SK-N-SH (cell line): ENCODE measurements around the gene MRTFB. TPM values are rescaled to one million over a fixed set of nuclear protein-coding genes. Genes with fewer than 3 reads are reported as not detected.

ENCODE experiments used
- CTCF ChIA-PET: fragments of 300-600, 350-600 bp; formaldehyde crosslinking; extraction: SDS; loops from one replicate; lab custom pipeline; 2021; lab: Yijun Ruan, JAX
- POLR2A ChIA-PET: fragments of 350-600 bp; sonication (Branson Sonifier 250); formaldehyde crosslinking; extraction: SDS; loops from one replicate; lab custom pipeline; 2020; ENCODE audit warnings: antibody characterized with exemption, inconsistent platforms; lab: Yijun Ruan, JAX
- DNase-seq: peaks from one replicate; pipeline ENCODE4 v3.0.0; 2012
- H2AFZ ChIP-seq: fragments of 200-600 bp; sonication (generic); 2 replicates; pipeline ENCODE4 v1.8.1; 2016; ENCODE audit warnings: antibody characterized with exemption, mild to moderate bottlenecking, low read depth
- H3F3A ChIP-seq: fragments of 200-600 bp; sonication (generic); replicated peaks from 2 replicates; pipeline ENCODE3; 2016; ENCODE audit warnings: antibody characterized with exemption, mild to moderate bottlenecking; ENCODE audit not compliant: insufficient read depth
- H3K27ac ChIP-seq, 2 experiments: fragments of 200-500 bp in 1 of 2; fragments of 200-600 bp in 1 of 2; sonication (Bioruptor generic) in 1 of 2; sonication (generic), shearing (Covaris generic) in 1 of 2; 2 replicates each; pipeline versions ENCODE4 v1.5.1 to v1.6.1; 2014 to 2016; ENCODE audit warnings: low read depth in 2 of 2, inconsistent platforms in 1 of 2, low read length in 1 of 2, mild to moderate bottlenecking in 1 of 2, mixed read lengths in 1 of 2
- H3K27me3 ChIP-seq: fragments of 200-600 bp; sonication (generic), shearing (Covaris generic); 2 replicates; pipeline ENCODE4 v1.6.1; 2016; ENCODE audit warnings: mixed run types; ENCODE audit not compliant: insufficient read depth
- H3K36me3 ChIP-seq, 2 experiments: fragments of 200-500 bp in 1 of 2; fragments of 200-600 bp in 1 of 2; sonication (Bioruptor generic) in 1 of 2; sonication (generic) in 1 of 2; replicated peaks in 1 of 2; 2 replicates each; pipeline versions ENCODE3 to v1.5.1; 2014 to 2016; ENCODE audit warnings: low read length in 1 of 2, mild to moderate bottlenecking in 1 of 2; ENCODE audit not compliant: insufficient read depth in 2 of 2, control insufficient read depth in 1 of 2
- H3K4me1 ChIP-seq, 2 experiments: fragments of 200-500 bp in 1 of 2; fragments of 200-600 bp in 1 of 2; sonication (Bioruptor generic) in 1 of 2; sonication (generic), shearing (Covaris generic) in 1 of 2; 2 replicates each; pipeline versions ENCODE4 v1.5.1 to v1.6.1; 2014 to 2016; ENCODE audit warnings: low read depth in 1 of 2, low read length in 1 of 2, mixed run types in 1 of 2; ENCODE audit not compliant: insufficient read depth in 2 of 2, control insufficient read depth in 1 of 2
- H3K4me2 ChIP-seq: fragments of 200-600 bp; sonication (generic), shearing (Covaris generic); 2 replicates; pipeline ENCODE4 v1.6.1; 2017; ENCODE audit warnings: mixed run types
- H3K4me3 ChIP-seq, 2 experiments: fragments of 200-500 bp in 1 of 2; fragments of 200-600 bp in 1 of 2; sonication (Bioruptor generic) in 1 of 2; sonication (generic), shearing (Covaris generic) in 1 of 2; 2 replicates each; pipeline versions ENCODE4 v1.5.1 to v1.8.1; 2014 to 2016; ENCODE audit warnings: low read depth in 2 of 2, inconsistent platforms in 1 of 2, low read length in 1 of 2, mild to moderate bottlenecking in 1 of 2, mixed read lengths in 1 of 2, moderate library complexity in 1 of 2
- H3K79me2 ChIP-seq: fragments of 200-600 bp; sonication (generic); 2 replicates; pipeline ENCODE4 v1.8.1; 2017; ENCODE audit warnings: mild to moderate bottlenecking; ENCODE audit not compliant: insufficient read depth
- H3K9ac ChIP-seq: fragments of 200-600 bp; sonication (generic); 2 replicates; pipeline ENCODE4 v1.6.1; 2017; ENCODE audit warnings: mixed run types
- H3K9me2 ChIP-seq: fragments of 200-600 bp; sonication (generic); 2 replicates; pipeline ENCODE4 v1.6.1; 2017; ENCODE audit warnings: mixed run types
- H3K9me3 ChIP-seq: fragments of 200-600 bp; sonication (generic); 2 replicates; pipeline ENCODE4 v1.6.1; 2017; ENCODE audit warnings: mixed run types, mild to moderate bottlenecking, moderate library complexity
- H4K20me1 ChIP-seq: fragments of 200-600 bp; sonication (generic); 2 replicates; pipeline ENCODE4 v1.6.1; 2017; ENCODE audit warnings: mild to moderate bottlenecking, mixed run types; ENCODE audit not compliant: insufficient read depth
- CHD2 ChIP-seq: fragments of 150-350 bp; IDR thresholded peaks from 2 replicates; pipeline ENCODE4 v1.6.1; 2018; ENCODE audit warnings: low read length; ENCODE audit not compliant: partially characterized antibody
- EP300 ChIP-seq, 2 experiments: IDR thresholded peaks; 2 replicates each; pipeline versions ENCODE4 v1.4.0 to v1.6.1; 2012; ENCODE audit warnings: borderline replicate concordance in 1 of 2, low read depth in 1 of 2, low read length in 1 of 2
- EZH2phosphoT487 ChIP-seq: fragments of 200-600 bp; sonication (generic); IDR thresholded peaks from 2 replicates; pipeline ENCODE4 v1.6.1; 2017; ENCODE audit warnings: low read depth, mixed run types, mild to moderate bottlenecking, antibody characterized with exemption, moderate library complexity, borderline replicate concordance
- FOXJ3 ChIP-seq: sonication (generic); formaldehyde crosslinking; IDR thresholded peaks from 2 replicates; pipeline ENCODE4 v1.5.1; 2020; ENCODE audit warnings: mild to moderate bottlenecking, missing genetic modification reagents
- FOXM1 ChIP-seq: IDR thresholded peaks from 2 replicates; pipeline ENCODE4 v1.4.0; 2012; ENCODE audit warnings: low read depth, mild to moderate bottlenecking
- GATA2 ChIP-seq: sonication (generic); formaldehyde crosslinking; IDR thresholded peaks from 2 replicates; pipeline ENCODE4 v1.5.0; 2020; ENCODE audit warnings: mild to moderate bottlenecking, missing genetic modification reagents
- NFIC ChIP-seq: IDR thresholded peaks from 2 replicates; pipeline ENCODE4 v1.4.0; 2012; ENCODE audit warnings: borderline replicate concordance
- POLR2AphosphoS5 ChIP-seq: IDR thresholded peaks from 2 replicates; pipeline ENCODE4 v1.6.1; 2012; ENCODE audit warnings: low read depth, low read length
- RXRA ChIP-seq: IDR thresholded peaks from 2 replicates; pipeline ENCODE4 v1.4.0; 2012; ENCODE audit warnings: low read depth, mild to moderate bottlenecking, borderline replicate concordance
- SIN3A ChIP-seq: IDR thresholded peaks from 2 replicates; pipeline ENCODE4 v1.6.1; 2012; ENCODE audit warnings: low read depth, mild to moderate bottlenecking, low read length, moderate library complexity, borderline replicate concordance
- SMC3 ChIP-seq: IDR thresholded peaks from 2 replicates; pipeline ENCODE4 v1.6.1; 2012; ENCODE audit warnings: low read depth, low read length, improper control_type of control experiment
- TAF1 ChIP-seq: IDR thresholded peaks from 2 replicates; pipeline ENCODE4 v1.6.1; 2012; ENCODE audit warnings: low read depth, mild to moderate bottlenecking, low read length, moderate library complexity, borderline replicate concordance
- TEAD4 ChIP-seq: IDR thresholded peaks from 2 replicates; pipeline ENCODE4 v1.4.0; 2012; ENCODE audit warnings: mild to moderate bottlenecking, borderline replicate concordance; ENCODE audit not compliant: insufficient read depth
- WGBS: methylation state at CpG from one replicate; pipeline ENCODE4 v1.1.6; 2017; ENCODE audit warnings: low lambda C conversion rate; 5-methylcytosine and 5-hydroxymethylcytosine counted together
- polyA plus RNA-seq, 3 experiments: library from polyadenylated mRNA; depleted of rRNA; stranded (reverse); fragments of >200 nt; gene quantifications; 2 replicates each; pipeline ENCODE4 v1.2.3, GENCODE V29; 2012
- TF ChIP-seq, protein P1 (sequence below): fragments of 200-600 bp; sonication (generic); IDR thresholded peaks from 2 replicates; pipeline ENCODE4 v1.6.1; 2017; ENCODE audit warnings: antibody characterized with exemption, mild to moderate bottlenecking, moderate library complexity
- TF ChIP-seq, protein P2 (sequence below): fragments of 150-350 bp; IDR thresholded peaks from 2 replicates; pipeline ENCODE4 v1.6.1; 2016; ENCODE audit warnings: mild to moderate bottlenecking, low read depth, low read length

The MRTFB gene
- polyA plus RNA-seq, 1 of the 3 experiments (the other 2 are of a cell fraction) = 3.3 TPM

DNA sequence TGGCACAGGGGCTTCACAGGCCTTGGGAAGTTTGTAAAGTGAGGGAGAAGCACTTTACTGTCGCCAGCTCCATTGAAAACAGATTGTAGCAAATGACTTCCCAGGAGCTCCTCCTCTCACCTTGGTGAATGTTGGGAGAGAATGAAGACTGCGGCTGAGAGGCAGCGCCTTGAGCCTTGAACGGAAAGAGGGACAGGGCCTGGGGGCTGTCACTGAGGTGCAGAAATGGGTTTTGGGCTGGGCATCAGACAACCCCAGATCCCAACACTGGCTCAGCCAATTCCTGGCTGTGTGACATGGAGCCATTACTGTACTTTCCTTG lies 603 bp upstream of the MRTFB start:
- no peak for DNase-seq
- Histone ChIP-seq H3K36me3 (no peaks in the 10 kb centered on the region), H3F3A (no peaks in the 10 kb centered on the region), H3K4me2 (peak overlapping the region; percentile 92; the same call in 1 of the 2 replicates), H3K27me3 (no peaks in the 10 kb centered on the region), H3K4me1 (peaks cover 0 to 7% of the 10 kb centered on the region in 2 experiments; a peak in 2 of 4 replicates), H3K4me3 (peak overlapping the region; percentile 78 to 82), H4K20me1 (no peaks in the 10 kb centered on the region), H3K79me2 (peaks cover 30% of the 10 kb centered on the region), H3K9ac (peak overlapping the region; percentile 89; the same call in 1 of the 2 replicates), H3K27ac (peak overlapping the region in 1 of 2 experiments; percentile 88; a peak in 1 of 4 replicates), H3K9me3 (no peaks in the 10 kb centered on the region), H3K9me2 (no peaks in the 10 kb centered on the region), H2AFZ (peak overlapping the region; percentile 95)
- CTCF ChIA-PET = interaction anchor here (1.0 kb wide), 2 partner anchors 147 to 179 kb away, joined by 3 read pairs; no protein-coding TSS in a partner anchor
- POLR2A ChIA-PET = interaction anchor here (0.6 kb wide), 2 partner anchors 81 to 1254 kb away, joined by 3 read pairs; no protein-coding TSS in a partner anchor
- TF ChIP-seq, protein P1, sequence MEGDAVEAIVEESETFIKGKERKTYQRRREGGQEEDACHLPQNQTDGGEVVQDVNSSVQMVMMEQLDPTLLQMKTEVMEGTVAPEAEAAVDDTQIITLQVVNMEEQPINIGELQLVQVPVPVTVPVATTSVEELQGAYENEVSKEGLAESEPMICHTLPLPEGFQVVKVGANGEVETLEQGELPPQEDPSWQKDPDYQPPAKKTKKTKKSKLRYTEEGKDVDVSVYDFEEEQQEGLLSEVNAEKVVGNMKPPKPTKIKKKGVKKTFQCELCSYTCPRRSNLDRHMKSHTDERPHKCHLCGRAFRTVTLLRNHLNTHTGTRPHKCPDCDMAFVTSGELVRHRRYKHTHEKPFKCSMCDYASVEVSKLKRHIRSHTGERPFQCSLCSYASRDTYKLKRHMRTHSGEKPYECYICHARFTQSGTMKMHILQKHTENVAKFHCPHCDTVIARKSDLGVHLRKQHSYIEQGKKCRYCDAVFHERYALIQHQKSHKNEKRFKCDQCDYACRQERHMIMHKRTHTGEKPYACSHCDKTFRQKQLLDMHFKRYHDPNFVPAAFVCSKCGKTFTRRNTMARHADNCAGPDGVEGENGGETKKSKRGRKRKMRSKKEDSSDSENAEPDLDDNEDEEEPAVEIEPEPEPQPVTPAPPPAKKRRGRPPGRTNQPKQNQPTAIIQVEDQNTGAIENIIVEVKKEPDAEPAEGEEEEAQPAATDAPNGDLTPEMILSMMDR = no peak
- no peak for TF ChIP-seq GATA2
- 98% methylated on average over 4 of the region's 4 CpGs for WGBS

DNA sequence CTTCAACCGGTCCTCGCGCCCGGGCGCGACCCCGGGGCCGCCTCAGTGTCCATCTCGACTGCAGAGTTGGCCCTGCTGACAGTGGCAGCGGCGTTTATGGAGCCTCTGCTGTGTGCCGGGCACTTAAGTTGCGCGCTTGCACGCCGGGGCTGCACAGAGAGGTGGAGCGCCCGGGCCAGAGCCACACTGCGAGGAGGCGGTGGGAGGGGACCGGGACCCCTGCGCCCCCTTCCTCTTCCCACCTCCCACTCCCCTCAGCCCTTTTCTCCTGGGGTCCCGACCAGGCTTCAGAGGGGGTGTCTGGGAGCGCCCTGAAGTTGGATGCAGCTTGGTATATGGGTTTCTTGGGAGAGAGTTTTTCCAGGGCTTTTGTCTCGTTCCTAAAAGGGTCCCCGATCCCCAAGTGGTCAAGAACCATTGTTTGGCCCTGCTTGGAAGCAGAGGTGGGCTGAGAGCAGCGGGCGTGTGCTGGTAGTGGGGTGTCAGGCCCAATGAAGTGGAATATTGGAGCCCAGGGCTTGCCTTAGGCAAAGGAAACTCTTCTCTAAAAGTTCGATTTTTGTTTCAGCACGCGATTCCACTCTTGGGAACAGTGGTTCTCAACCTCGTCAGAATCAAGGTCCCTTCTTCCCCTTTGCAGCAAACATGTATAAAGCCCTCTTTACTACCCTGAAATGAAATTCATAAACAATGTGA lies 605 bp downstream of the MRTFB start:
- WGBS = 12% methylated on average over 15 of the region's 32 CpGs

DNA sequence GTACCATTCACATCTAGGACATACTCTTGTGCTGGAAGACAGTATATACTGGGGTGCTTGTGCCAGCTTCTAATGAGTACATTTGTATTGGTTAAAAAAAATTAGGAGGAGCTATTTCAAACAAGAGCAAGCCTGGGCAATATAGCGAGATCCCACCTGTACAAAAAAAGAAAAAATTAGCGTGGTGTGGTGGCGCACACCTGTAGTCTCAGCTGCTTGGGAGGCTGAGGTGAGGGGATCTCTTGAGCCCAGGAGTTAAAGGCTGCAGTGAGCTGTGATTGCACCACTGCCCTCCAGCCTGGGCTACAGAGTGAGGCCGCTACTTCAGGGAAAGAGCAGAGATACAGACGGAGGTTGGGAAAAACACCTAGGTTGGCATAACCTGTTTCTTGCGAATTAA lies 1.2 kb downstream of the MRTFB start:
- WGBS = 98% methylated on average over 6 of the region's 6 CpGs

More for the DNA sequence above, 605 bp downstream of the MRTFB start:
- H3K79me2 ChIP-seq = peaks cover 30% of the 10 kb centered on the region
- no peak for DNase-seq
- H2AFZ ChIP-seq = peak overlapping the region; percentile 95
- H3K4me2 ChIP-seq = peak overlapping the region; percentile 92
- POLR2A ChIA-PET = no interaction called here
- peaks cover 0 to 1% of the 10 kb centered on the region in 2 experiments for H3K36me3 ChIP-seq
- no peaks in the 10 kb centered on the region for H4K20me1 ChIP-seq
- peak overlapping the region; percentile 89 for H3K9ac ChIP-seq
- H3K9me3 ChIP-seq = no peaks in the 10 kb centered on the region
- no peak for TF ChIP-seq TAF1
- TF ChIP-seq GATA2 = no peak
- no peak for TF ChIP-seq FOXJ3 (CRISPR knock-in tag)
- TF ChIP-seq EZH2phosphoT487 = no peak
- TF ChIP-seq POLR2AphosphoS5 = no peak
- no peak for TF ChIP-seq RXRA
- no peak for TF ChIP-seq NFIC
- no peak for TF ChIP-seq SMC3
- TF ChIP-seq TEAD4 = no peak
- no peak for TF ChIP-seq CHD2
- H3K4me3 ChIP-seq = peak overlapping the region; percentile 78 to 82
- no peaks in the 10 kb centered on the region for H3F3A ChIP-seq
- peak overlapping the region; percentile 13 to 88; a peak in 3 of 4 replicates for H3K27ac ChIP-seq
- H3K27me3 ChIP-seq = no peaks in the 10 kb centered on the region
- CTCF ChIA-PET = interaction anchor here (1.5 kb wide), 1 partner anchor 148 kb away, joined by 3 read pairs; no protein-coding TSS in a partner anchor
- peaks cover 0 to 7% of the 10 kb centered on the region in 2 experiments; a peak in 2 of 4 replicates for H3K4me1 ChIP-seq
- H3K9me2 ChIP-seq = no peaks in the 10 kb centered on the region

More for the DNA sequence above, 1.2 kb downstream of the MRTFB start:
- no peaks in the 10 kb centered on the region for H3K27me3 ChIP-seq
- CTCF ChIA-PET = interaction anchor here (1.5 kb wide), 1 partner anchor 149 kb away, joined by 3 read pairs; no protein-coding TSS in a partner anchor
- H3K9me3 ChIP-seq = no peaks in the 10 kb centered on the region
- peaks cover 30% of the 10 kb centered on the region for H3K79me2 ChIP-seq
- TF ChIP-seq TAF1 (no peak), FOXM1 (no peak), SIN3A (no peak), EP300 (IDR thresholded peaks at IDR 0.05; ENCODE audit: borderline replicate concordance in 1 of 2, low read depth in 1 of 2, low read length in 1 of 2) (no peak)
- TF ChIP-seq, protein P2, sequence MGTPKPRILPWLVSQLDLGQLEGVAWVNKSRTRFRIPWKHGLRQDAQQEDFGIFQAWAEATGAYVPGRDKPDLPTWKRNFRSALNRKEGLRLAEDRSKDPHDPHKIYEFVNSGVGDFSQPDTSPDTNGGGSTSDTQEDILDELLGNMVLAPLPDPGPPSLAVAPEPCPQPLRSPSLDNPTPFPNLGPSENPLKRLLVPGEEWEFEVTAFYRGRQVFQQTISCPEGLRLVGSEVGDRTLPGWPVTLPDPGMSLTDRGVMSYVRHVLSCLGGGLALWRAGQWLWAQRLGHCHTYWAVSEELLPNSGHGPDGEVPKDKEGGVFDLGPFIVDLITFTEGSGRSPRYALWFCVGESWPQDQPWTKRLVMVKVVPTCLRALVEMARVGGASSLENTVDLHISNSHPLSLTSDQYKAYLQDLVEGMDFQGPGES = no peak
- TF ChIP-seq, all 33 proteins: peak for 0
- peak overlapping the region; percentile 78 to 82; a peak in 3 of 4 replicates for H3K4me3 ChIP-seq
- H3K36me3 ChIP-seq = peaks cover 0 to 2% of the 10 kb centered on the region in 2 experiments
- H3K9me2 ChIP-seq = no peaks in the 10 kb centered on the region
- H3K9ac ChIP-seq = no peak overlapping the region
- H3K27ac ChIP-seq = no peak overlapping the region
- H3K4me1 ChIP-seq = peaks cover 0 to 7% of the 10 kb centered on the region in 2 experiments; a peak in 2 of 4 replicates
- H4K20me1 ChIP-seq = no peaks in the 10 kb centered on the region
- no peak for DNase-seq
- H3F3A ChIP-seq = no peaks in the 10 kb centered on the region
- H3K4me2 ChIP-seq = peak overlapping the region; percentile 92
- H2AFZ ChIP-seq = peak overlapping the region; percentile 95; the same call in 1 of the 2 replicates
- POLR2A ChIA-PET = no interaction called here
